ENCODE data around the gene MAP3K1. TPM values are rescaled to one million over a fixed set of nuclear protein-coding genes. Genes with fewer than 3 reads are reported as not detected.

Gene MAP3K1
- total and polyA plus RNA-seq, 2 experiments from 2014 or later: 9.5 to 14.4 TPM

DNA sequence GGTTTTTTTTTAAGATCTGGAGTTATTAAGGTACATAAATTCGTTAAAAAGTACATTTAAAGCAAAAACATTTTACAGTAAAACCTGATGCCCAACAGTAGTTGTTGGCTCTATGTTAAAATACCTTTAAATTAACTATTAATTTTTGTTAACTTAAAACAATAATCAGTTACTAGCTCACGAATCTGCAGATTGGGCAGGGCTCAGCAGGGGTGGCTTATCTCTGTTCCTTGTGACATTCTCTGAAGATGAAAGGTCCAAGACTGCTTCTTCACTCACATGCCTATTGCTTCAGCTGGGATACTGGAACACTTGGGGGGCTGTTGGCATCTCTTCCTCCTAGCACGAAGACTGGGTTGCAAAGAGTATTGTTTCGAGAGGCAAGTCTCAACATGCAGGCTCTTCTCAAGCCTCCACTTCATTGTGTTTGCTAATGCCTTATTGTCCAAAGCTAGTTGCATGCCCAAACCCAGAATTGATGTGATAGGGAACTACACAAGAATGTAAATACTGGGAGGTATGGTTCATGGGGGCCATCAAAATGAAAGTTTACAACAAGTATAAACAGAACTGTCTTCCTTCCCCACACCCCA, 46.6 kb downstream of the MAP3K1 start:
- peaks cover 28% of the 10 kb centered on the region for H3K36me3 Mint-ChIP-seq (ENCODE audit: low read depth)
- H3K4me3 Mint-ChIP-seq: no peak overlapping the region
- TF ChIP-seq ZNF331 (CRISPR knock-in tag; IDR thresholded peaks at IDR 0.05; ENCODE audit: low read depth): peak; percentile 69
- TF ChIP-seq NANOG (IDR thresholded peaks at IDR 0.05; ENCODE audit: borderline replicate concordance): no peak
- no peak for TF ChIP-seq EZH2 (IDR thresholded peaks at IDR 0.05; ENCODE audit: low read depth, unreplicated experiment)
- Histone ChIP-seq H4K20me1 (replicated peaks; ENCODE audit: insufficient read depth) (no peaks in the 10 kb centered on the region), H3K4me2 (no peak overlapping the region), H2AFZ (no peak overlapping the region), H3F3A (replicated peaks; ENCODE audit: low read depth) (no peaks in the 10 kb centered on the region), H3K79me2 (replicated peaks; ENCODE audit: insufficient read depth) (no peaks in the 10 kb centered on the region), H3K4me3 (no peak overlapping the region), H3K27ac (ENCODE audit: low read depth) (no peak overlapping the region), H3K27me3 (ENCODE audit: insufficient read depth) (no peaks in the 10 kb centered on the region), H3K4me1 (ENCODE audit: insufficient read depth) (no peaks in the 10 kb centered on the region), H3K9me2 (ENCODE audit: insufficient read depth) (0 out of 2 replicates have a peak, but pooled peaks cover 2% of the 10 kb centered on the region), H3K36me3 (ENCODE audit: insufficient read depth) (no peaks in the 10 kb centered on the region)
- peak overlapping the region; percentile 81; the same call in 1 of the 2 replicates for H3K27ac Mint-ChIP-seq
- DNase-seq (ENCODE audit: low spot score) (no peak), ATAC-seq (no peak)
- peaks cover 3% of the 10 kb centered on the region; the same call in 1 of the 3 replicates for H3K4me1 Mint-ChIP-seq
- no peaks in the 10 kb centered on the region for H3K9me3 Mint-ChIP-seq
- peaks cover 4% of the 10 kb centered on the region for H3K27me3 Mint-ChIP-seq (ENCODE audit: insufficient read depth, low read depth, poor library complexity)

DNA sequence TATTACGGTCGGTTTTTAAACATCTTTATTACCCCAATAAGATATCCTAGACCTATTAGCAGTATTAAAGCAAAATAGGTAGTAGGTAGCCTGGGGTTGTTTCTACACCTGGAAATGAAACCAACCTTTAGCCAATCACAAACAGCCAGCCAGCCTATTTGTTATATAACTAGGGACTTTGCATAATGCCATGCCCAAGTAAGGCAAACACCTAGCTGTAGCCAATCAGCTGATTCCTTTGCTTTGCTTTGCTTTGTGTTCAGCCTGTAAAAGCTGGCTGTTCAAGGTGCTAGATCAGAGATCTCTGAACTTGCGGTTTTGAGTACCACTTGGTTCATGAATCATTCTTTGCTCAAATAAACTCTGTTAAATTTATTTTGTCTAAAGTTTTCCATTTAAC, 47.6 kb downstream of the MAP3K1 start:
- TF ChIP-seq, protein P1, sequence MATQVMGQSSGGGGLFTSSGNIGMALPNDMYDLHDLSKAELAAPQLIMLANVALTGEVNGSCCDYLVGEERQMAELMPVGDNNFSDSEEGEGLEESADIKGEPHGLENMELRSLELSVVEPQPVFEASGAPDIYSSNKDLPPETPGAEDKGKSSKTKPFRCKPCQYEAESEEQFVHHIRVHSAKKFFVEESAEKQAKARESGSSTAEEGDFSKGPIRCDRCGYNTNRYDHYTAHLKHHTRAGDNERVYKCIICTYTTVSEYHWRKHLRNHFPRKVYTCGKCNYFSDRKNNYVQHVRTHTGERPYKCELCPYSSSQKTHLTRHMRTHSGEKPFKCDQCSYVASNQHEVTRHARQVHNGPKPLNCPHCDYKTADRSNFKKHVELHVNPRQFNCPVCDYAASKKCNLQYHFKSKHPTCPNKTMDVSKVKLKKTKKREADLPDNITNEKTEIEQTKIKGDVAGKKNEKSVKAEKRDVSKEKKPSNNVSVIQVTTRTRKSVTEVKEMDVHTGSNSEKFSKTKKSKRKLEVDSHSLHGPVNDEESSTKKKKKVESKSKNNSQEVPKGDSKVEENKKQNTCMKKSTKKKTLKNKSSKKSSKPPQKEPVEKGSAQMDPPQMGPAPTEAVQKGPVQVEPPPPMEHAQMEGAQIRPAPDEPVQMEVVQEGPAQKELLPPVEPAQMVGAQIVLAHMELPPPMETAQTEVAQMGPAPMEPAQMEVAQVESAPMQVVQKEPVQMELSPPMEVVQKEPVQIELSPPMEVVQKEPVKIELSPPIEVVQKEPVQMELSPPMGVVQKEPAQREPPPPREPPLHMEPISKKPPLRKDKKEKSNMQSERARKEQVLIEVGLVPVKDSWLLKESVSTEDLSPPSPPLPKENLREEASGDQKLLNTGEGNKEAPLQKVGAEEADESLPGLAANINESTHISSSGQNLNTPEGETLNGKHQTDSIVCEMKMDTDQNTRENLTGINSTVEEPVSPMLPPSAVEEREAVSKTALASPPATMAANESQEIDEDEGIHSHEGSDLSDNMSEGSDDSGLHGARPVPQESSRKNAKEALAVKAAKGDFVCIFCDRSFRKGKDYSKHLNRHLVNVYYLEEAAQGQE (IDR thresholded peaks at IDR 0.05; ENCODE audit: unreplicated experiment): no peak
- no peak for TF ChIP-seq ZNF331 (CRISPR knock-in tag; IDR thresholded peaks at IDR 0.05; ENCODE audit: low read depth)
- TF ChIP-seq ZNF114 (CRISPR knock-in tag; IDR thresholded peaks at IDR 0.05): no peak
- no peak for TF ChIP-seq JUNB (IDR thresholded peaks at IDR 0.05; ENCODE audit: unreplicated experiment)
- TF ChIP-seq, protein P2, sequence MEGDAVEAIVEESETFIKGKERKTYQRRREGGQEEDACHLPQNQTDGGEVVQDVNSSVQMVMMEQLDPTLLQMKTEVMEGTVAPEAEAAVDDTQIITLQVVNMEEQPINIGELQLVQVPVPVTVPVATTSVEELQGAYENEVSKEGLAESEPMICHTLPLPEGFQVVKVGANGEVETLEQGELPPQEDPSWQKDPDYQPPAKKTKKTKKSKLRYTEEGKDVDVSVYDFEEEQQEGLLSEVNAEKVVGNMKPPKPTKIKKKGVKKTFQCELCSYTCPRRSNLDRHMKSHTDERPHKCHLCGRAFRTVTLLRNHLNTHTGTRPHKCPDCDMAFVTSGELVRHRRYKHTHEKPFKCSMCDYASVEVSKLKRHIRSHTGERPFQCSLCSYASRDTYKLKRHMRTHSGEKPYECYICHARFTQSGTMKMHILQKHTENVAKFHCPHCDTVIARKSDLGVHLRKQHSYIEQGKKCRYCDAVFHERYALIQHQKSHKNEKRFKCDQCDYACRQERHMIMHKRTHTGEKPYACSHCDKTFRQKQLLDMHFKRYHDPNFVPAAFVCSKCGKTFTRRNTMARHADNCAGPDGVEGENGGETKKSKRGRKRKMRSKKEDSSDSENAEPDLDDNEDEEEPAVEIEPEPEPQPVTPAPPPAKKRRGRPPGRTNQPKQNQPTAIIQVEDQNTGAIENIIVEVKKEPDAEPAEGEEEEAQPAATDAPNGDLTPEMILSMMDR (conservative IDR thresholded peaks at IDR 0.05; ENCODE audit: low read depth in 2 of 2): no peak
- no peak for TF ChIP-seq EZH2 (IDR thresholded peaks at IDR 0.05; ENCODE audit: low read depth, unreplicated experiment)
- H3K4me3 ChIP-seq: no peak overlapping the region
- no peaks in the 10 kb centered on the region for H3F3A ChIP-seq (replicated peaks; ENCODE audit: low read depth)
- DNase-seq (ENCODE audit: low spot score) (no peak), ATAC-seq (no peak)
- no peak overlapping the region for H3K27ac ChIP-seq (ENCODE audit: low read depth)
- no peak overlapping the region for H2AFZ ChIP-seq
- no peaks in the 10 kb centered on the region for H4K20me1 ChIP-seq (replicated peaks; ENCODE audit: insufficient read depth)
- 0 out of 2 replicates have a peak, but pooled peaks cover 2% of the 10 kb centered on the region for H3K9me2 ChIP-seq (ENCODE audit: insufficient read depth)
- no peak overlapping the region for H3K27ac Mint-ChIP-seq
- peaks cover 4% of the 10 kb centered on the region for H3K27me3 Mint-ChIP-seq (ENCODE audit: insufficient read depth, low read depth, poor library complexity)
- H3K4me1 Mint-ChIP-seq: peaks cover 3% of the 10 kb centered on the region; the same call in 1 of the 3 replicates
- no peak overlapping the region for H3K4me3 Mint-ChIP-seq
- peaks cover 28% of the 10 kb centered on the region for H3K36me3 Mint-ChIP-seq (ENCODE audit: low read depth)
- H3K4me1 ChIP-seq (ENCODE audit: insufficient read depth): no peaks in the 10 kb centered on the region
- no peaks in the 10 kb centered on the region for H3K36me3 ChIP-seq (ENCODE audit: insufficient read depth)
- no peaks in the 10 kb centered on the region for H3K9me3 Mint-ChIP-seq
- H3K27me3 ChIP-seq (ENCODE audit: insufficient read depth): no peaks in the 10 kb centered on the region
- no peaks in the 10 kb centered on the region for H3K79me2 ChIP-seq (replicated peaks; ENCODE audit: insufficient read depth)
- no peak overlapping the region for H3K4me2 ChIP-seq

Measured in GM23338 (cell line).